ENCODE data around the gene SBNO2. TPM values are rescaled to one million over a fixed set of nuclear protein-coding genes. Genes with fewer than 3 reads are reported as not detected.

SBNO2 gene
- total and polyA plus RNA-seq, 2 donors (not counting 3 experiments of a cell fraction or from before 2014, with no cell fraction given), result 31.4 to 65.7 TPM

DNA sequence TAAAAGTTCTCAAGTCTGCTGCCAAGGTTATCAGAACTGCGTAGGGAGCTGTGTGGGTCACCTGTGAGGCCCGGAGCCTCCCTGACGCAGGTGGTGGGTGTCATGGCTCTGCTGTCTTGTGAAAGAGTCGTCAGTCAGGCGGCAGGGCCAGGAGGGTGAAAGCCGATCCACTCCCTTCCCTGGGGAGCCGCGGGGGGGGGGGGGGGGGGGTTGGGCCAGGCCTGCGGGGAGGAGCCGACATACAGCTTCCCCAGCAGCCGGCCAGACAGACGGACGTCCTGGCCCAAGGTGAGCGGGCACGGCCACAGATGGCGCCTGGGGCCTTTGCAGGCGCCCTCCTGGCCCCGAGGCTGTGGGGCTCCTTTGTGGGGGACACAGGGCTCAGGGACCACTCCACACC, 12.4 kb downstream of the SBNO2 start:
- Histone ChIP-seq H2AFZ (ENCODE audit: low read depth, low read length) (no peak overlapping the region), H3K9me3 (replicated peaks; ENCODE audit: control insufficient read depth, insufficient read depth, low read length) (no peaks in the 10 kb centered on the region), H3K4me2 (ENCODE audit: insufficient read depth, low read length) (no peak overlapping the region), H3K4me3 (replicated peaks in 1 of 3; ENCODE audit: insufficient read depth in 1 of 3, low read depth in 1 of 3, low read length in 3 of 3) (no peak overlapping the region), H3K36me3 (ENCODE audit: control insufficient read depth in 2 of 2, extremely low read depth in 1 of 2, insufficient read depth in 2 of 2, low read length in 2 of 2) (no peaks in the 10 kb centered on the region), H3K9ac (replicated peaks; ENCODE audit: extremely low read depth, insufficient read depth, low read length) (no peak overlapping the region), H3K27me3 (ENCODE audit: control insufficient read depth in 2 of 2, insufficient read depth in 2 of 2, low read length in 2 of 2) (no peaks in the 10 kb centered on the region), H3K4me1 (ENCODE audit: control insufficient read depth, extremely low read depth, insufficient read depth, low read length) (no peaks in the 10 kb centered on the region), H3K79me2 (ENCODE audit: control insufficient read depth, insufficient read depth, low read length) (peaks cover 14% of the 10 kb centered on the region), H3K9me1 (replicated peaks; ENCODE audit: control insufficient read depth, extremely low read depth, insufficient read depth, low read length) (no peaks in the 10 kb centered on the region), H4K20me1 (replicated peaks; ENCODE audit: control insufficient read depth, extremely low read depth, insufficient read depth, low read length) (no peaks in the 10 kb centered on the region), H3K27ac (ENCODE audit: insufficient read depth, low read depth, low read length) (no peak overlapping the region)
- TF ChIP-seq FOS (IDR thresholded peaks at IDR 0.05; ENCODE audit: borderline replicate concordance, insufficient read depth, low read length) (no peak), POLR2AphosphoS5 (IDR thresholded peaks at IDR 0.05; ENCODE audit: insufficient read depth, low read depth, low read length) (no peak), MYC (IDR thresholded peaks at IDR 0.05; ENCODE audit: low read depth, low read length) (no peak), JUN (IDR thresholded peaks at IDR 0.05; ENCODE audit: borderline replicate concordance, insufficient read depth, insufficient read length, low read depth) (no peak)
- TF ChIP-seq, protein P1, sequence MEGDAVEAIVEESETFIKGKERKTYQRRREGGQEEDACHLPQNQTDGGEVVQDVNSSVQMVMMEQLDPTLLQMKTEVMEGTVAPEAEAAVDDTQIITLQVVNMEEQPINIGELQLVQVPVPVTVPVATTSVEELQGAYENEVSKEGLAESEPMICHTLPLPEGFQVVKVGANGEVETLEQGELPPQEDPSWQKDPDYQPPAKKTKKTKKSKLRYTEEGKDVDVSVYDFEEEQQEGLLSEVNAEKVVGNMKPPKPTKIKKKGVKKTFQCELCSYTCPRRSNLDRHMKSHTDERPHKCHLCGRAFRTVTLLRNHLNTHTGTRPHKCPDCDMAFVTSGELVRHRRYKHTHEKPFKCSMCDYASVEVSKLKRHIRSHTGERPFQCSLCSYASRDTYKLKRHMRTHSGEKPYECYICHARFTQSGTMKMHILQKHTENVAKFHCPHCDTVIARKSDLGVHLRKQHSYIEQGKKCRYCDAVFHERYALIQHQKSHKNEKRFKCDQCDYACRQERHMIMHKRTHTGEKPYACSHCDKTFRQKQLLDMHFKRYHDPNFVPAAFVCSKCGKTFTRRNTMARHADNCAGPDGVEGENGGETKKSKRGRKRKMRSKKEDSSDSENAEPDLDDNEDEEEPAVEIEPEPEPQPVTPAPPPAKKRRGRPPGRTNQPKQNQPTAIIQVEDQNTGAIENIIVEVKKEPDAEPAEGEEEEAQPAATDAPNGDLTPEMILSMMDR (IDR thresholded peaks at IDR 0.05; ENCODE audit: extremely low read depth in 1 of 2, insufficient read depth in 1 of 2, low read depth in 1 of 2, low read length in 2 of 2), result no peak
- no peak for DNase-seq (ENCODE audit: low read depth, low spot score)
- no TSS peak for BruUV-seq (replicated peaks)
- dilution Hi-C loops (cut with MboI; ENCODE audit: extremely low pct_ligation_motif_present, low sequenced_read_pairs), result no loop called here
- ChIA-PET CTCF (interaction anchor here (0.7 kb wide), 1 partner anchor 107 kb away, joined by 3 read pairs; no protein-coding TSS in a partner anchor), POLR2A (no interaction called here)
- no peak for FAIRE-seq
- intact Hi-C loops (cut with micrococcal nuclease), result no loop called here

All from endothelial cell of umbilical vein (primary cell).